ENCODE measurements around the gene MLLT11. TPM values are rescaled to one million over a fixed set of nuclear protein-coding genes. Genes with fewer than 3 reads are reported as not detected.
"Not testable (repeated sequence)": the region's sequence is repeated elsewhere in the genome, so short reads cannot be mapped to it uniquely, and the experiment has no call there.

Gene MLLT11
- total RNA-seq, 1 experiment from 2014 or later = 1.5 TPM

DNA sequence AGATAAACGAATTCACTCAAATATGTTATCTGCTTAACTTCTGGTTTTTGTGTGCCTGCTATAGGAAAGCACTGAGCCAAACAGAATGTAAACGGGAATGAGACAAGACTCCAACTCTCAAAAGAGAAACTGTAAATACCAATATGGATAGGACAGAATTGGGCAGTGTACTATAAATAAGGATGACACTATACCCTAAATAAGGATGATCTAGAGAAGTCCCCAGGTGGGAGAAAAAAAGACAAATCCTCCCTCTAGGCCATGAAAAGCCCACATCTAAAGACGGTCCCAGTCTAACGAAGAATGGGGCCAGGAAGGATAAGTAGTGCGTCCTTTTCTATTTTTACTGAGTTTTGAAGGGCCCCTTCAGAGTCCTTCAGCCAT lies 8.9 kb downstream of the MLLT11 start:
- H3K27ac Mint-ChIP-seq (ENCODE audit: unreplicated experiment) = no peak overlapping the region
- H3K4me3 Mint-ChIP-seq (ENCODE audit: low read depth, unreplicated experiment) = peak overlapping the region; percentile 8
- CTCF ChIA-PET = no interaction called here
- H3K9me3 Mint-ChIP-seq (ENCODE audit: low read depth, unreplicated experiment) = no peaks in the 10 kb centered on the region
- no peaks in the 10 kb centered on the region for H3K27me3 Mint-ChIP-seq (ENCODE audit: unreplicated experiment)
- intact Hi-C loops (cut with micrococcal nuclease; ENCODE audit: unreplicated experiment) = no loop called here
- H3K4me1 Mint-ChIP-seq (ENCODE audit: low read depth, unreplicated experiment) = peaks cover 7% of the 10 kb centered on the region
- H3K36me3 Mint-ChIP-seq (ENCODE audit: insufficient read depth, unreplicated experiment) = peaks cover 24% of the 10 kb centered on the region
- no TSS peak for BruUV-seq (replicated peaks)
- TF ChIP-seq, protein P1, sequence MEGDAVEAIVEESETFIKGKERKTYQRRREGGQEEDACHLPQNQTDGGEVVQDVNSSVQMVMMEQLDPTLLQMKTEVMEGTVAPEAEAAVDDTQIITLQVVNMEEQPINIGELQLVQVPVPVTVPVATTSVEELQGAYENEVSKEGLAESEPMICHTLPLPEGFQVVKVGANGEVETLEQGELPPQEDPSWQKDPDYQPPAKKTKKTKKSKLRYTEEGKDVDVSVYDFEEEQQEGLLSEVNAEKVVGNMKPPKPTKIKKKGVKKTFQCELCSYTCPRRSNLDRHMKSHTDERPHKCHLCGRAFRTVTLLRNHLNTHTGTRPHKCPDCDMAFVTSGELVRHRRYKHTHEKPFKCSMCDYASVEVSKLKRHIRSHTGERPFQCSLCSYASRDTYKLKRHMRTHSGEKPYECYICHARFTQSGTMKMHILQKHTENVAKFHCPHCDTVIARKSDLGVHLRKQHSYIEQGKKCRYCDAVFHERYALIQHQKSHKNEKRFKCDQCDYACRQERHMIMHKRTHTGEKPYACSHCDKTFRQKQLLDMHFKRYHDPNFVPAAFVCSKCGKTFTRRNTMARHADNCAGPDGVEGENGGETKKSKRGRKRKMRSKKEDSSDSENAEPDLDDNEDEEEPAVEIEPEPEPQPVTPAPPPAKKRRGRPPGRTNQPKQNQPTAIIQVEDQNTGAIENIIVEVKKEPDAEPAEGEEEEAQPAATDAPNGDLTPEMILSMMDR (IDR thresholded peaks at IDR 0.05; ENCODE audit: unreplicated experiment) = no peak
- DNase-seq = no peak

DNA sequence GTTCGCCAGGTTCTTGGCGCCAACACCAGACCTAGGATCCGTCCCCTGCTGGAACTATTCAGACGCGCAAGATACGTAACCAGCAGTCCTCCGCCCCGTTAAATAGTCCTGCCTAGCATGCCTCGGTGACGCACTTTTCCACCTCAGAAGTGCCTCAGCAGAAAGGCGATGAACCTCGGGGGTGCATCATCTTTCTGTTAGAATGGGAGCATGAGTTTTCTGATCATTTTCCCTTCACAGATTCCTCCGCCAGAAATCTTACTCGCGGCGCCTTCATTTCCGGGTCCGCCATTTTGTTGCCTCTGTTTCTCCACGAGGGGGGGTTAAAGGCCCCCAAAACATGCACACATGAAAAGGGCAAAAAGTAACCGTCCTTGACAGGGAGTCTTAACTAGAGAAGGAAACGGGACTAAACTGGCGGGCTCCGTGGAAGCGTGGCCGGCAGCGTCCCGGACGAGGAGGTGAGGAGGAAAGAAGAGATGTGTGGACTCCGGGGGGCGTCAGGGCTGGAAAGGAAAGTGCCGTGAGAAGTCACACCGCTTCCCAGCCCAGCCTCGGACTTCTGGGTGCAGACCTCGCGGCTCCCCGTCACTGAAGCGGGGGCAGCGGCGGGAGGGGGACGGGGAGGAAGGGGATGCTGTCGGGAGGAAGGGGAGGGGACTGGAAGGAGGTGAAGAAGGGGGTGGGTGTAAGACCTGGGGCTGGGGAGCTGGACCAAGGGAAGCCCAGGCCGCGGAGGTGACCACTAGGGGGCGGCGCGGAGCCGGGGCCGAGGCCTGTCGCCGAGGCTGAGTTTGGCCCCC lies 10.5 kb downstream of the MLLT11 start, which contains the start of gene GABPB2:
Gene GABPB2, plus strand, starts transcription at position 288 of the 803 bp plus-strand sequence. CDS start 17,429 bp downstream, outside the sequence.
- intact Hi-C loops (cut with micrococcal nuclease; ENCODE audit: unreplicated experiment) = no loop called here
- peaks cover 7% of the 10 kb centered on the region for H3K4me1 Mint-ChIP-seq (ENCODE audit: low read depth, unreplicated experiment)
- peaks cover 24% of the 10 kb centered on the region for H3K36me3 Mint-ChIP-seq (ENCODE audit: insufficient read depth, unreplicated experiment)
- peak within 1 kb of the TSS; percentile 84 for H3K4me3 Mint-ChIP-seq (ENCODE audit: low read depth, unreplicated experiment)
- no peaks in the 10 kb centered on the region for H3K27me3 Mint-ChIP-seq (ENCODE audit: unreplicated experiment)
- DNase-seq = peak; percentile 96
- H3K27ac Mint-ChIP-seq (ENCODE audit: unreplicated experiment) = peak within 1 kb of the TSS; percentile 99
- TSS peak; percentile 80 for BruUV-seq (replicated peaks)
- CTCF ChIA-PET = interaction anchor here (0.6 to 1.9 kb wide), 14 partner anchors 9 to 88 kb away, joined by 3 to 14 read pairs (median 5); partner anchors contain the start of genes C1orf56, CDC42SE1, MINDY1 and MLLT11
- TF ChIP-seq, protein P1 (IDR thresholded peaks at IDR 0.05; ENCODE audit: unreplicated experiment) = peak; percentile 91
- H3K9me3 Mint-ChIP-seq (ENCODE audit: low read depth, unreplicated experiment) = no peaks in the 10 kb centered on the region

DNA sequence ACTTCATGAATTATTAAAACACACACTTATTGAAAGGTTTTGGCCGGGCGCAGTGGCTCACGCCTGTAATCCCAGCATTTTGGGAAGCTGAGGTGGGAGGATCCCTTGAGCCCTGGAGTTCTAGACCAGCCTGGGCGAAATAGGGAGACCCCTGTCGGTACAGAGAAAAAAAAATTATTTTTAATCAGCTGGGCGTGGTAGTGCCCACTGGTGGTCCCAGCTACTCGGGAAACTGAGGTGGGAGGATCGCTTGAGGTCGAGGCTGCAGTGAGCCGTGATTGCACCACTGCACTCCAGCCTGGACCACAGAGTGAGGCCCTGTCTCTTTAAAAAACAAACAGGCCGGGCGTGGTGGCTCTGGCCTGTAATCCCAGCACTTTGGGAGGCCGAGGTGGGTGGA lies 12.0 kb downstream of the MLLT11 start:
- Mint-ChIP-seq H3K27me3 (ENCODE audit: unreplicated experiment) (no peaks in the 10 kb centered on the region), H3K36me3 (ENCODE audit: insufficient read depth, unreplicated experiment) (peaks cover 24% of the 10 kb centered on the region), H3K27ac (ENCODE audit: unreplicated experiment) (no peak overlapping the region), H3K9me3 (ENCODE audit: low read depth, unreplicated experiment) (no peaks in the 10 kb centered on the region), H3K4me3 (ENCODE audit: low read depth, unreplicated experiment) (peak overlapping the region; percentile 84), H3K4me1 (ENCODE audit: low read depth, unreplicated experiment) (peaks cover 7% of the 10 kb centered on the region)
- TF ChIP-seq, protein P1 (IDR thresholded peaks at IDR 0.05; ENCODE audit: unreplicated experiment) = no peak
- no peak for DNase-seq
- BruUV-seq (replicated peaks) = no TSS peak
- intact Hi-C loops (cut with micrococcal nuclease; ENCODE audit: unreplicated experiment) = no loop called here
- CTCF ChIA-PET = interaction anchor here (1.5 to 1.9 kb wide), 2 partner anchors 28 to 48 kb away, joined by 5 to 7 read pairs; no protein-coding TSS in a partner anchor

DNA sequence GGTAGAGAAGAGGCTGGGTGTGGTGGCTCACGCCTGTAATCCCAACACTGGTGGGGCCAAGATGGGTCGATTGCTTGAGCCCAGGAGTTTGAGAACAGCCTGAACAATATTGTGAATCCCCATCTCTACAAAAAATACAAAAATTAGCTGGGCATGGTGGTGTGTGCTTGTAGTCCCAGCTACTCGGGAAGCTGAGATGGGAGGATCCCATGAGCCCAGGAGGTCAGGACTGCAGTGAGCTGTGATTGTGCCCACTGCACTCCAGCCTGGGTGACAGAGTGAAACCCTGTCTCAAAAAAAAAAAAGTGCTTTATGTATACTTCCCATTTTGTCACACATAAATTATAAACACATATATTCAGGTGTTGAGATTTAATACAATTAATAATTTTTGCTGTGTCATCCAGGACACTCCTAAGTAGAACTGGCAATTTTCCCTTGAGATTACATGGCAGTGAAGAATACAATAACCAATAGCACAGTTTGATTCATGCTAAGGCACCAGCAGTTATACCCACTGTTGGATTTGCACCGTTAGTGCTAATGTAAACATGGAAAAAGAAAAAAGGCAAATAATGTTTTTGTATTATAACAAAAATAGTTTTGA lies 25.9 kb downstream of the MLLT11 start:
- Mint-ChIP-seq H3K36me3 (ENCODE audit: insufficient read depth, unreplicated experiment) (no peaks in the 10 kb centered on the region), H3K27ac (ENCODE audit: unreplicated experiment) (no peak overlapping the region), H3K4me3 (ENCODE audit: low read depth, unreplicated experiment) (no peak overlapping the region), H3K9me3 (ENCODE audit: low read depth, unreplicated experiment) (no peaks in the 10 kb centered on the region), H3K27me3 (ENCODE audit: unreplicated experiment) (no peaks in the 10 kb centered on the region), H3K4me1 (ENCODE audit: low read depth, unreplicated experiment) (no peaks in the 10 kb centered on the region)
- TF ChIP-seq, protein P1 (IDR thresholded peaks at IDR 0.05; ENCODE audit: unreplicated experiment) = no peak
- intact Hi-C loops (cut with micrococcal nuclease; ENCODE audit: unreplicated experiment) = no loop called here
- CTCF ChIA-PET = interaction anchor here (1.3 kb wide), 1 partner anchor 14 kb away, joined by 3 read pairs; no protein-coding TSS in a partner anchor
- no peak for DNase-seq
- no TSS peak for BruUV-seq (replicated peaks)

DNA sequence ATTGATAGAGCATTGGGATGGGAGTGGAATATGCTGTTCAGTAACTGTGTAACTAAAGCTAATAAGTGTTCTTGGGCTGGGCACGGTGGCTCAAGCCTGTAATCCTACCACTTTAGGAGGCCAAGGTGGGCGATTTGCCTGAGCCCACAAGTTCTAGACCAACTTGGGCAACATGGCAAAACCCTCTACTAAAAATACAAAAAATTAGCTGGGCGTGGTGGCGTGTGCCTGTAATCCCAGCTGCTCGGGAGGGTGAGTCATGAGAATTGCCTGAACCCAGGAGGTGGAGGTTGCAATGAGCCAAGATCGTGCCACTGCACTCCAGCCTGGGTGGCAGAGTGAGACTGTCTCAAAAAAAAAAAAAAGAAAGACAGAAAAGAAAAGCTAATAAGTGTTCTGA lies 37.2 kb downstream of the MLLT11 start:
- not testable (repeated sequence) for DNase-seq
- CTCF ChIA-PET = interaction anchor here (1.3 kb wide), 1 partner anchor 26 kb away, joined by 5 read pairs; the partner anchor contains the start of gene GABPB2

More for the DNA sequence above, 37.2 kb downstream of the MLLT11 start:
- H3K4me3 Mint-ChIP-seq (ENCODE audit: low read depth, unreplicated experiment); BruUV-seq (replicated peaks); H3K36me3 Mint-ChIP-seq (ENCODE audit: insufficient read depth, unreplicated experiment); H3K27ac Mint-ChIP-seq (ENCODE audit: unreplicated experiment); H3K9me3 Mint-ChIP-seq (ENCODE audit: low read depth, unreplicated experiment); H3K27me3 Mint-ChIP-seq (ENCODE audit: unreplicated experiment); H3K4me1 Mint-ChIP-seq (ENCODE audit: low read depth, unreplicated experiment): not testable (repeated sequence)
- intact Hi-C loops (cut with micrococcal nuclease; ENCODE audit: unreplicated experiment) = loop anchor here (5.0 kb wide), 1 partner anchor 155 kb away; the partner anchor contains the start of gene PSMD4
